Gastroesophageal sphincter (tissue), 3 donors: Measurements from ENCODE around the gene CAPS.

Source experiments
- CTCF ChIP-seq, 4 experiments: fragments of 200-600 bp in 2 of 4; fragments of 450-650 bp in 2 of 4; sonication (generic) in 1 of 4; IDR thresholded peaks; one replicate each; pipeline ENCODE4 v1.5.1; 2017 to 2019; ENCODE audit warnings: antibody characterized with exemption in 4 of 4, mild to moderate bottlenecking in 2 of 4, moderate library complexity in 2 of 4
- POLR2A ChIP-seq, 2 donors: fragments of 450-650 bp; IDR thresholded peaks; one replicate each; pipeline ENCODE4 v1.6.1; 2017; ENCODE audit warnings: antibody characterized with exemption in 2 of 2, mild to moderate bottlenecking in 2 of 2, moderate library complexity in 1 of 2

- TF ChIP-seq CTCF (IDR thresholded peaks at IDR 0.05), result no peak
- no peak for TF ChIP-seq POLR2A (IDR thresholded peaks at IDR 0.05)
Observed at GRCh38 chr19:5954293-5954692, 40.2 kb downstream of the CAPS start.
